COLO668 (cell line): ENCODE measurements around the gene ADAM30.

Experiments used
- DNase-seq: peaks from one replicate; lab custom pipeline; 2025; ENCODE audit not compliant: unreplicated experiment; lab: John Stamatoyannopoulos, UW

The ADAM30 gene

DNA sequence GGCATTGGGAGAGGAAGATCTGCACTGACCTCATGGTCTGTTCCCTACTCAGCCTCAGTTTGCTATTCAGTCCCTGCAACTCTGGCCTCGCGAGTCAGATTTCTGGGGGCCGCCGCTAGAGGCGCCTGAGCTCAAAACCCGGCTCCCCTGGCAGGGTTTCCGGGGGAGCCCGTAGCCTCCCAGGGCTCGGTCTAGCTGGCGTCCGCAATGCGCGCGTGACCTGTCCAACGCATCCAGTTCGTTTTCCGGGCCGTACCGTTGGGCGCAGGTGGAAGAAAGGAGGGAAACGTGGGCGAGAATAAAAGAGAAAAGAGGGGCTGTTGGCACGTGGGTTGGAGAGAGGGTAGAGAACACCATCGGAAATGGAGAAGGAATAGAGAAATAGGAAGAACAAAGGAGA is at the start of gene ADAM30:
Gene ADAM30 (minus strand): TSS at position 213 of the 400 bp plus-strand sequence. CDS start 179 bp downstream, at position 34.
- no peak for DNase-seq

DNA sequence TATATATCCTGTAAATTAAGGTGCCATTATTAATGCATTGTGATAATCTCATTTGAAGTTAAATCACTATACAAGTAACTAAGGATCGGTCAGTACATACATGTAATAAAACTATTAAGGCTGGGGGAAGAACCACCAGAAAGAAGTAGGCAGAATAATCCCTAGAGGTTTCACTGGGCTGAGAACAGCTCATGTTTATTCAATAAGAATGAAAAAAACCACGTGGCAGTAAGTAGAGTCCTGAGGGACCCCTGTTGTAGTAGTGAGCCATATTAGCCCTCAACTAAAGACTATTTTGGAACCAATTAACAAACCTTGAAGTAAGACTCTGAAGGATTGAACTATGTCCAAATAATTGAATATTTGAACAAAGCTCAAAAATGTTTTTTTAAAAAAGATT is 46.9 kb upstream of the ADAM30 start:
- DNase-seq, result no peak

DNA sequence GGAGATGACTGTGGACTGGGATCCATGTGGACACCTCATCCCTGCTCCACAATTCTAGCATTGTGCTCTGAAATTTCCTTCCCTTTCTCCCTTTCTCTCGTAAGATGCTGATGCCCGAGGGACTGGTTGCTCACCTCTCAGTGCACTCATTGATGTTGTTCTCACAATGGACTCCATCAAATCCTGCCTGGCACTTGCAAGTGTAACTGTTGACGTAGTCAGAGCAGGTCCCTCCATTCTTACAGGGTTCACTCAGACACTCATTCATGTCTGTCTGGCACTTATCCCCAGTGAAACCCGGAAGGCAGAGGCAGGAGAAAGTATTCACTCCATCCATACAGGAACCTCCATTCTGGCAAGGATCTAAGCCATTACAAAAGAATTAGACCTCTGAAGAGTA is 45.1 kb upstream of the ADAM30 start:
- no peak for DNase-seq

DNA sequence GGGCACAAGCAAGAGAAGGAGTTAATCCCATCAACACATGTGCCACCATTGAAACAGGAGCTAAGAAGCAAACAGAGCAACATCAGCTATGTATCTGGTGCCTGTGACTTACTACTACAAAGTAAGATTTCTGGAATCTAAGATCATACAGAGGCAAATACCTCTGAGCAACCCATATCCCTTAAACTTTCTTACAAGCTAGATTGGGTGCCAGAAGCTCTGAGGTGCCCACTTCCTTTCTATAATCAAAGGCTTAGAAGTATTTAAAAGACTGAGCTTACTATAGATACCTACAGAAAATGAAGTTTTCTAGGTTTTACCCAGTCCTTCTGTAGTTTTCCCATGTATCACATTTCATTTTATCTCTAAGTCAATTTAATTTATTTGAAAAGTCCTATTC is 44.4 kb upstream of the ADAM30 start:
- DNase-seq, result no peak

DNA sequence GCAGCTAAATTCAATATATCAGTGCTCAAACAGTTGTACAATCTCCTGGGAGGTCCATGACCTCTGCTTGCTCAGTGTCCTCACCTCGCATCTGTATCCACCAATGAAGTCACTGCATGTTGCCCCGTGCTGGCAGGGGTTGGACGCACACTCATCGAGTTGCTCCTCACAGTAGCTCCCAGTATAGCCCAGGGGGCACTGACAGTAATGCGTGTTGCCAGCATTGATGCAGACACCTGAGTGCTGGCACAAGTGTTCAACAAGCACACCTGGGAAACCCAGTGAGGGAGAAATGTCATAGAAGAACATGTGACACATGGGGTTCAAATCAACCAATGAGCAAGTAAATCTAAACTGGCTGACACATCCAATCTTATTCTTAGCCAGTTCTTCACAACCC is 40.9 kb upstream of the ADAM30 start:
- DNase-seq, result no peak

DNA sequence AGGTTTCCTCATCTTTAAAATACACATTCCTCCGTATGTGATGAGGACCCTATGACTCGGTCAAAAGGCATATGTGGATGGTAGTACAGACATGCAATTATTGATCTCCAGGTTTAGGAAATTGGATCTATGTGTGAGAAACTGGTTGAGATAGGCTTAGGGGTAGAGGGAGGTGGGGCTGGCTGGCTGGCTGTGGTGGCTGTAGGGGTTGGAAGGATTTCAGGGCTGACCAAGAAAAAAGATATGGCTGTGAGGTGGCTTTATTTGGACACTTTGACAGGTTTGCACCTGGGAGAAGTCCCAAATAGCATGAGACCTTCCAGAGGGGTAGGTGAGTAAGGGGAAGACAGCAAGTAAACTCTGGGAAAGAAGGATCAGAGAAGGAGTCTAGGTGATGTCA is 39.6 kb upstream of the ADAM30 start:
- no peak for DNase-seq

DNA sequence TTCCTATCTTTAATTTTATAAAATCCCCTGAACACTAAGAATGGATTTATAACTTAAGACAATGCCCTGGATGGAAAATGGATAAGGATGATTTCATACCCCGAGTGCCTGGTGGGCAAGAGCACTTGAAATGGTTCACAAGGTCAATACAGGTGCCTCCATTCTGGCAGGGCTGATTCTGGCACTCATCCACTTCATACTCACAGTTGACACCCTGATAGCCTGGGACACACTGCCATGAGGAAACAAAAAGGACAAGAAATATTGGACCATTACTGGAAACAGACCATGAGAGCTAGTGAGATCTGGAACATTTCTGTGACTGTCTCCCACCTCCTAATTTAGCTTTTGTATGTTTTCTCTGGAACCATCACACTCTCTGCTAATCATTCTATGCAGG is 39.1 kb upstream of the ADAM30 start:
- no peak for DNase-seq

DNA sequence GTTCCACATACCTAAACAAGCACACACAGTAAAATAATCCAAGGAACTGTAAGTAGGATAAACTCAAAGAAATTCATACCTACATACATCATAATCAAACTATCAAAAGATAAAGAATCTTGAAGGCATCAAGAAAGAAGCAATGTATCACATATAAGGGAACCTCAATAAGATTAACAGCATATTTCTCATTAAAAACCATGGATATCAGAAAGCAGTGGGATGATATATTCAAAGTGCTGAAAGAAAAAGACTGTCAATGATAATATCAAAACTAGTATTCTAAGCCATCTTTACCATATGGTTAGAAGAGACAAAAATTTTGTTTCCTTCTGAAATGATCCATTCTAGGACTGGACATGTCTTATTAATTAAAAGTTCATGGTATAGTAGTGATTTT is 37.1 kb upstream of the ADAM30 start:
- no peak for DNase-seq

DNA sequence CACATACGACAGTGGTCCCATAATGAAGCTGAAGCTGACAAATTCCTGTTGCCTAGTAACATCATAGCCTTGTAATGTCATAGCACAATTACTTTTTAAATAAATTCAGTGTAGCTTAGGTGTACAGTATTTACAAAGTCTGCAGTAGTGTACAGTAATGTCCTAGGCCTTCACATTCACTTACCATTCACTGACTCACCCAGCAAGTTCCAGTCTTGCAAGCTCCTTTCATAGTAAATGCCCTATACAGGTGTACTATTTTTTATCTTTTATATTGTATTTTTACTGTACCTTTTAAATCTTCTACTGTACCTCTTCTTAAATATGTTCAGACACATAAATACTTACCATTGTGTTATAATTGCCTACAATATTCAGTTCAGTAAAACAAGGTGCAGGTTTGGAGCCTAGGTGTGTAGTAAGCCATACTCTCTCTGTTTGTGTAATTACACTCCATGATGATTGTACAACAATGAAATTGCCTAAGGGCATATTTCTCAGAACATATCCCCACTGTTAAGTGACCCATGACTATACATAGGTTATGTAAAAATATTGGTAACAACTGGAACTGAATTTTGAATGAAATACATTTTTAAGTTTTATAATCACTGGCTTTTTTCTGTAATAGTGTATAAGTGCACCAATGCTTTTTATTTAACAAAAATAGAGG is 33.5 kb upstream of the ADAM30 start:
- no peak for DNase-seq

DNA sequence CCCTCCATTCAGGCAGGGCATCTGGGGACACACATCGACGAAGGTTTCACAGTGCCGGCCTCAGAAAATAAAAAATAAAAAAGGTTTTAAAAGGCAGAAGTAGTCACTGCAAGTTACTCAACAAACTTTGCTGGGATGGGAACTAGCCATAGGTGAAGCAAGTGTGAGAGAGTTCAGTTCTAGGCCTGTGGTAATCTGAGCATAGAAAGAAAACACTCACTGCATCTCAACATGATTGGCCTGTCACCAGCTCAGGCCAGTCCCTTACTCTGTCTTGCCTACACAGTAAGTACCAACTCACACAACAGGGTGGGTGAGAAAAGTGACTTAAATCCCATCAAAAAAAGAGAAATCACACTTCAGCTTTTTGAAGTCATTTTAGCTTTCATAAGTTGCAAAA is 30.2 kb upstream of the ADAM30 start:
- DNase-seq, result no peak

DNA sequence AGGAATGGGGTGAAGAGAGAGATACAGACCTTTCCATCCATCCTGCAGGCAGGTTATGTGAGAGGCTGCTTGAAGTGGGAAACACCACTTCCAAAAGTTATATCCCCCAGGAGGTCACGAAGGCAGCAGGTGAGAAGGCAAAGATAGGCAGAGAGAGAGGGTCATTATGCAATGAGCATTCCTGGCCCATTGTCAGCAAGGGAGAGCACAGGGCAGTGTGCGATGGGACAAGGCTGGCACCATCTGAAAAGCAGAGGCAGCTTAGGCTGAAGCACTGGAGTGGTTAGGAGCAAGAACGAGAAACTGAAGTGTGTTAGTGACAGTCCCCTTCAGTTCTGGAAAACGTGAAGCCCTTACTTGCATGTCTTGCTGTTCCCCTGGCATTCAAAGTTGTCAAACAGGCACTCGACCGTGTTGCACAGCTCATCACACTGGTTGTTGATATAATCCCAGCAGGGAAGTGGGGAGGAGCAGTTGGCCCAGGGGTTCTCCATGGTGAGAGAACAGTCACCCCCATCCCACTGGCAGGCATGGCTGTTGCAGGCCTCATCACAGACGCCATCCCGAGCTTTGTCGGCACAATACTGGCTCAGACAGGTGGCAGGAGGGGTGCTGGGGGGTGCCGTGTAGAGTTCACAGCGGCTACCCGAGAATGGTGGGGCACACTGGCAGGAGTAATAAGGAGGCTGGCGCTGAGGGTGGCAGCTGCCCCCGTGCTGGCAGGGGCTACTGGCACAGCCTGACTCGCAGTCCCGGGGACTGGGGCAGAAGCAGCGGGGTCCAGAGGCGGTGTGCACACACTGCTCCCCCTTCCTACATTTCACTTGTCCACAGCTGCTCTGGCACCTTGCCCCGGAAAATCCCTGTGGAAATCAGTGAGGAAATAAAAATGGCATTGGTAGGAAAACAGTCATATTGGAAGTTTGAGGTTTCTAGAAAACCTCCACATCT is 28.9 kb upstream of the ADAM30 start:
- DNase-seq, result no peak

DNA sequence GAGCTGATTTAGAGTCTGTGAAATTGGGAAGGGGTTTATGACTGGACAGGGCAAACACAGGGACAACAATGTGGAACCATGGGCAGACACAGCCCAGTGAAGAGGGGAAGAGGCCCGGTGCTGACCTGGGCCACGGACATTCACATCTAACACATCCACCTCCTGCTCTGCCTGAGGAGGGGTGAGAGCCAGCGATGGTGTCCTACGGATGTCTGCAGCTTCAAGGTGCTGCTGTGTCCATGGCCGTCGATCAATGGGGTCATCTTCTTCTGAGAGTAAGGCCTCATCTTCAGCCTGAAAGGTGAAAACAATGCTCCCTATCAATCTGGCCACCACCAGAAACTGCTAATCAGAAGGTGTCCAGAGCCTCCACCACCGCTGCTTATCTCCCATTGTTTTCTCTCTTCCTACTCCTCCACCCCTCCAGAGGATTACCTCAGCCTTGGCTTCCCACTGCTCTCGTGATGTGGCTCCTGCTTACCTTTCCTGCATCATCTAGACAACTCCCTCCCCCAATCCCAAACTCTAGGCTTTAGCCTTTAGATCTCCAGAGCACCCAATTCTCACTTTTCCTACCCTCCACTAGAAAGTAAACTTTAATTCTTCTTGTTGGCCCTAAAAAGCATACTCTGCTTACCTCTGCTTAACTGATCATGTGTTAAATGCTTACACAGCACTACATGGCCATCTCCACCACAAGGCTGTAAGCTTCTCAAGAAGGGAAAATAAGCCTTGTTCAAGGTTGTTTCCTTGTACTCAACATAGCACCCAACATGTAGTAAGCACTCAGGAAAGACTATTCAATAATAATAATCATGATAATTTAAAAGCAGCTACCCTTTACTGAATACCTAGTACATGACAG is 24.0 kb upstream of the ADAM30 start:
- no peak for DNase-seq

DNA sequence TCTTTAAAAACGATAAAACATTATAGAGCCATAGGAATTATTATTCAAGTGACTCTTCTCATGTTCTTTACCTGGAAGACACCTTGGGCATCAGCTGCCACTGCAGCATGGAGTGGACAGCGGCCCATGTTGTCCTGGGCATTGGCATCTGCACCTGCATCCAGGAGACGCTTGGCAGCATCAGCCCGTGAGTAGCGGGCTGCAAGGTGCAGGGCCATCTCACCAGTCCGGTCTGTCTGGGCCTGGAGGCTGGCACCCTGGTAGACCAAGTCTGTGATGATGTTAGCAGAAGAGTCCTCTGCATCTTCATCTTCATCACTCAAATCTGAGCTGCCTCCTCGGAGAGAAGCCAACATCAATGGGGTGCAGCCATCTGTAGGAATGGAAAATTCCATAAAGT is 22.9 kb upstream of the ADAM30 start:
- no peak for DNase-seq

DNA sequence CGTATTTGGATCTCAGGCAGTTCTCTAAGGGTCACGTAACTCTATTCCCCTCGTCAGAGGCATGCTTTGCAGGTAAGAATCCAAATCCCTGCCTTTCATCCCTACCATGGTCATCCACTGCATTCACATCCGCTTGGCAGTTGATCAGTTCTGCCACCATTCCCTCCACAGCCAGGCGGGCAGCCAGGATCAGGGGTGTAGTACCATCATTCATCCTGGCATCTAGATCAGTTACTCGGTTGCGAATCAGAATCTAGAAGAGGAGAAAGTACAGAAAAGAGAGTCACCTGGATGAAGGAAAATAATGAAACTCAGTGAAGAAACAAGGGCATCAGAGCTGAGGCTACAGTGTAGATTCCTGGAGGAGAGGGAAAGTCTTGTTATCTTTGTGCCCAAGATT is 22.0 kb upstream of the ADAM30 start:
- no peak for DNase-seq

DNA sequence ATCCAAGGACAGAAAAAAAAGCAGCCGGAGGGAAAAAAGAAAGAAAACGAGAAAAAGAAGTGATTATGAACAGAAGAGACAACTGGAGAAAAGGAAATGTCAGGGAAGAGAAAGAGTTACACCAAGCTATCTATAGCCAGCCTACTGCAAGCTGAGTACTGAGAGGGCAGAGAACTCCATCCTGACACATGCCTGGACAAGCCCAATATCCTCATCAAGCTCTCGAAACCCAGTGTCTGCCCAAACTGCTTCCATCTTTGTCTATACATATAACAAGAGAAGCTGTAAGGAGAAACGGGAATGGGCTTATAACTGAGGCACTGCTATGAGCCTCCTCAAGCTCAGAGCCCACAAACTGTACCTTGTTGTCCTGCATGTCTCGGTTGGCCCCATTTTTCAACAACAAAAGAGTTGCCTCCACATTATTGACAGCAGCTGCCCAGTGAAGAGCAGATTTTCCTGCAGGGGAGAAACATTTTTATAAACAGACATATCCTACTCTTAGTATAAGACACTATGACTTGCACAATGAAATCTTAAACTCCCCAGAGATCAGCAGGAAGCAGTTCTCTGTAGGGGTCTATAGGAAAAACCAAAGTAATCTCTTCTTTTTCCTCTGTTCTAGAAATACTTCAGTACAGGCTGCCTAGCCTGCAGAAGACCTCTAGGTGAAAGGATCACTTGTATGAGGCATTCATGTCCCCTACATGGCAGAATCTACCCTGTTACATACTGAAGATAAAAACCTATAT is 21.2 kb upstream of the ADAM30 start:
- no peak for DNase-seq

DNA sequence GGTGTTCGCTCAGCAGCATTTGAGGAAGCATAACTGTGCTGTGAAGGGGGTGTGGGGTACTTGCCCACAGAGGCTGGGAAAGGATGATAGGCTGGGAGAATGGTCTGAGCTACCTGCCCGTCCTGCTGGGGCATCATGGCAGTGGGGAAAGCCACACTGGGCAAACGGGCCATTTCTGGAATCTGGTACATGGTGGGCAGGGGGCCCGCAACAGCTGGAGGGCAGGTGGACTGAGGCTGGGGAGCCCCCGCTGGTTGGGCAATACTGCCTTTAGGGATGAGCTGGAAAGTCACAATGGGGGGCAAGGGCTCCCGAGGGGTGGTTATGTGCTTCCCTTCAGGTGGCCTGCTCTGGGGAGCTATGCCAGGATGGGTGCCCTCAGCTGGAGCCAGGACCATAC is 19.2 kb upstream of the ADAM30 start:
- no peak for DNase-seq

DNA sequence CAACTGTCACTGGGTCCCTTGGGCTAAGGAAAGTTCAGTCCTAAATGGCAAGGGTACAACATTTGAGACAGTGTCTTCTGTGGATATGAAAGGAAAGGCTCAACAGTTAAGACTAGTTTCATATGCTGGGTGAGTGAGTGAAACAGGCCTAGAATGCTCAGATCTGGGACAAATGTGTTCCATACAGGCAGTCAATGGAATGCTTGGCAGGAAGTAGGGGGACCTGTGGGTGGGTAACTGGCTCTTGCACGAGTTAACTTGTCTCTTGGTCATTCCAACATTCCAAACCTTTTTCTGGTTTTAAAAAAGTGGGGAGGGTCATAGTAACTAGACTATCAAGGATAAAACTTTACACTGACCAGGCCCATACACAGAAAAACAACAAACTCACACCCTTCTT is 17.8 kb upstream of the ADAM30 start:
- no peak for DNase-seq

DNA sequence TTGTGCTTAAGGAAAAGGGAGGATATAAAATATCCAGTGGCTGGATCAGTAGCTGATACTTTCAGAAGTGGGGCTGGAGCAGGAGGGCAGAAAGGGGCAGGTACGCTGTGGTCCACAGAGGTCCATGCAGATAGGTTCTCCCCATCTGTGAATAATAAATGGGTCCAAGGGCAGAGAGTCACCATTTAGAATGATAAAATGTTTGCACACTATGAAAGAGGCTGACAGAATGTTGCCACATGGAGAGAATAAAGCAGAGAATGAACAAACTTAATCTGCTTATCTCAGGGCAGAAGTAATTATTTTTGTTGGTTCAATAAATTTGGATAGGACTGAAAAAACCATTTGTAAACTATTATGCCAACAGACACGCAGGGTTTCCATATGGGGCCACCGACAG is 16.6 kb upstream of the ADAM30 start:
- DNase-seq, result no peak

DNA sequence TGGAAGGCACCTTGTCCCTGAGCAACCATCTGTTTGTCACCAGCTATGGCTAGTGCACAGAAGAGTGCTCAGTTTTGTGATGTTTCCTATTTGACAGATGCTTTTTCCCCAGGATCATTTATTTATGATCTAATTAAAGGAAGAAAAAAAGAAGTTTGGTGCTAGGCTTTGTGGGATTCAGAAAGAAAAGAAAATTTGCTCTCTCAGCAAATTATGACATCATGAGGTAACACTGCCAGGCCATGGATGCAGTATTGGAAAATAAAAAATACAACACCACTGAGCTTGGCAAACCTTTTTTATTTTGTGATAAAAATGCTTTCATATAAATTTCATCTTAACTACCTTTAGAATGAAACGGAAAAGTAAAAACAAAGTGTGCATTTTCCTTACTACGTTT is 15.5 kb upstream of the ADAM30 start:
- DNase-seq, result no peak

DNA sequence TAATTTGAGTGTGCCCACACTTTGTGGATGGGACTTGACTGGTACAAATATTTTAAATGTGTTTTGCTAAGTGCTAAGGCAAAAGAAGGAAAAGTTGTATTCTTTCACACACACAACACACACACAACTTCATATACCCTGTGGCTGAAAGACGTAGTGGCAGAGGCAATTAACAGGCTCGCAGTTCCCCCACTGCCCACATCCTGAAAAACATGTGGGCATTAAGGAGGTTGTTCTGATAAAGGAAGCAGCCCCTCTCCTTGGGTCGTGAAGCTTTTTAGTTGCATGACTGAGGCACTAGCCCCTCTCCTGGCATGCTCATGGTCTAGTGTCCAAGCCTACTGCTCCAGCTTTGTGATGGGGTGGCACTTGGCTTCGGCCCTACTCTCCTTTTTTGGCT is 14.3 kb upstream of the ADAM30 start:
- DNase-seq, result no peak
